ENCODE results near the gene MAP3K7. TPM values are rescaled to one million over a fixed set of nuclear protein-coding genes. Genes with fewer than 3 reads are reported as not detected.

MAP3K7 gene
- total RNA-seq, 5 donors from 2014 or later (not counting 1 experiment from before 2014, with no cell fraction given) = 21.1 to 25.6 (median 24.2) TPM

GRCh38 chr6:90465686-90466085 is 121.2 kb downstream of the MAP3K7 start:
- POLR2A ChIA-PET = no interaction called here
- Mint-ChIP-seq H3K9me3 (no peaks in the 10 kb centered on the region), H3K4me1 (peaks cover 46 to 52% (median 52%) of the 10 kb centered on the region in 3 donors), H3K27me3 (no peaks in the 10 kb centered on the region), H3K36me3 (no peaks in the 10 kb centered on the region), H3K27ac (no peak overlapping the region), H3K4me3 (no peak overlapping the region)
- Histone ChIP-seq H3K4me3 (ENCODE audit: control insufficient read depth in 1 of 2, extremely low read depth in 1 of 2, low read length in 1 of 2) (no peak overlapping the region), H3K36me3 (ENCODE audit: control insufficient read depth in 2 of 2, extremely low read depth in 1 of 2, insufficient read depth in 1 of 2, low read length in 1 of 2) (no peaks in the 10 kb centered on the region), H3K9me3 (no peaks in the 10 kb centered on the region), H3K4me1 (ENCODE audit: control insufficient read depth in 1 of 2, extremely low read depth in 1 of 2, insufficient read depth in 2 of 2, low read length in 2 of 2) (peaks cover 6 to 16% of the 10 kb centered on the region in 2 experiments), H3K27me3 (replicated peaks in 1 of 2; ENCODE audit: control insufficient read depth in 2 of 2, extremely low read depth in 1 of 2, insufficient read depth in 2 of 2, low read length in 1 of 2) (no peaks in the 10 kb centered on the region), H3K27ac (ENCODE audit: low read length) (no peak overlapping the region)
- 100% methylated on average over 2 of the region's 2 CpGs for WGBS (ENCODE audit: insufficient coverage)
- ATAC-seq (replicated peaks in 1 of 4) (no peak), DNase-seq (no peak)
- CTCF ChIA-PET = no interaction called here

- no peak overlapping the region for H3K4me3 ChIP-seq (ENCODE audit: control insufficient read depth in 1 of 2, extremely low read depth in 1 of 2, low read length in 1 of 2)
- no peaks in the 10 kb centered on the region for H3K9me3 ChIP-seq
- H3K4me1 Mint-ChIP-seq = peaks cover 57 to 64% (median 64%) of the 10 kb centered on the region in 3 donors
- ChIA-PET CTCF (no interaction called here), POLR2A (no interaction called here)
- no peaks in the 10 kb centered on the region for H3K9me3 Mint-ChIP-seq
- no peaks in the 10 kb centered on the region for H3K36me3 Mint-ChIP-seq
- no peaks in the 10 kb centered on the region for H3K36me3 ChIP-seq (ENCODE audit: control insufficient read depth in 2 of 2, extremely low read depth in 1 of 2, insufficient read depth in 1 of 2, low read length in 1 of 2)
- peak overlapping the region; percentile 60 to 83 for H3K27ac Mint-ChIP-seq
- H3K27me3 ChIP-seq (replicated peaks in 1 of 2; ENCODE audit: control insufficient read depth in 2 of 2, extremely low read depth in 1 of 2, insufficient read depth in 2 of 2, low read length in 1 of 2) = no peaks in the 10 kb centered on the region
- ATAC-seq (replicated peaks in 1 of 4) (no peak), DNase-seq (no peak)
- no peak overlapping the region for H3K27ac ChIP-seq (ENCODE audit: low read length)
- peak overlapping the region in 1 of 3 donors; percentile 64 for H3K4me3 Mint-ChIP-seq
- H3K27me3 Mint-ChIP-seq = no peaks in the 10 kb centered on the region
- peaks cover 8 to 27% of the 10 kb centered on the region in 2 experiments for H3K4me1 ChIP-seq (ENCODE audit: control insufficient read depth in 1 of 2, extremely low read depth in 1 of 2, insufficient read depth in 2 of 2, low read length in 2 of 2)
- 61% methylated on average over 5 of the region's 7 CpGs for WGBS (ENCODE audit: insufficient coverage)
Observed at GRCh38 chr6:90464507-90464906, 122.4 kb downstream of the MAP3K7 start.

- no peak for DNase-seq
- Mint-ChIP-seq H3K27ac (peak overlapping the region; percentile 72 to 91), H3K27me3 (no peaks in the 10 kb centered on the region), H3K9me3 (no peaks in the 10 kb centered on the region), H3K4me3 (peak overlapping the region in 2 of 3 donors; percentile 40 to 64), H3K36me3 (no peaks in the 10 kb centered on the region), H3K4me1 (peaks cover 64 to 70% (median 70%) of the 10 kb centered on the region in 3 donors)
- ATAC-seq (replicated peaks in 1 of 4) = peak in 1 of 4 experiments; percentile 48
- Histone ChIP-seq H3K4me1 (ENCODE audit: control insufficient read depth in 1 of 2, extremely low read depth in 1 of 2, insufficient read depth in 2 of 2, low read length in 2 of 2) (peaks cover 8 to 34% of the 10 kb centered on the region in 2 experiments), H3K36me3 (ENCODE audit: control insufficient read depth in 2 of 2, extremely low read depth in 1 of 2, insufficient read depth in 1 of 2, low read length in 1 of 2) (no peaks in the 10 kb centered on the region), H3K27ac (ENCODE audit: low read length) (peak overlapping the region; percentile 36), H3K9me3 (no peaks in the 10 kb centered on the region), H3K27me3 (replicated peaks in 1 of 2; ENCODE audit: control insufficient read depth in 2 of 2, extremely low read depth in 1 of 2, insufficient read depth in 2 of 2, low read length in 1 of 2) (no peaks in the 10 kb centered on the region), H3K4me3 (ENCODE audit: control insufficient read depth in 1 of 2, extremely low read depth in 1 of 2, low read length in 1 of 2) (no peak overlapping the region)
- ChIA-PET CTCF (interaction anchor here in 1 of 2 donors (1.1 kb wide), 1 partner anchor 15 kb away, joined by 3 read pairs; no protein-coding TSS in a partner anchor), POLR2A (interaction anchor here (0.7 kb wide), 3 partner anchors 19 to 270 kb away, joined by 4 to 8 read pairs (median 5); no protein-coding TSS in a partner anchor)
- no CpG with 5 or more reads among the region's 4 CpGs for WGBS (ENCODE audit: insufficient coverage)
Observed at GRCh38 chr6:90463874-90464273, 123.0 kb downstream of the MAP3K7 start.
